Measurements from ENCODE around the gene TSC1.
A peak's percentile ranks its signal among the peaks of the same experiment; 100 is the strongest.
"Not testable (repeated sequence)": the region's sequence is repeated elsewhere in the genome, so short reads cannot be mapped to it uniquely, and the experiment has no call there.

Gene TSC1
- total RNA-seq = 65.6 to 116 reads per million in 2 donors

GRCh38 chr9:132944294-132945185, at the start of gene TSC1:
TSC1 (minus strand) TSS chr9:132944616; CDS start chr9:132928872, 15,744 bp downstream.
- DNase-seq = peak; percentile 99

DNA sequence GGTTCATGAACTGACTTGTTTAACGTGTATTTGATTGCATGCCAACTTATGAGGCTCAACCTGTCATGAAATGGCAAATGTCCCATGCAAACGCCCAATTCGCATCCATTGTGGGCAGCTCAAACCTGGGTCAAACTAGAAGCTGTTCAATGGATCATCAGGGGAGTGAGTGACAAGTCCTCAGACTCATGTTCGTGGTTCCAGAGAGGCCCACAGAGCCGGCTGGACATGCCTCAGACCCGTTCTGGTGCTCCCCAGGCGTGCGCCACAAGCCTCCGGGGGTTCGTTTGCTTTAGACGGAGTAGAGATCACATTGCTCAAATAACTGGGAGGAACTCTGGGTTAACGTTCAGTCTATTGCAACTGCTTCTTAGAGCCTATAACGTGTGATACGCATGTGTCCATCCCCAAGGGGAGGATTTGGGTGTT, 49.1 kb upstream of the TSC1 start:
- DNase-seq = no peak

GRCh38 chr9:132991351-132992300, 47.2 kb upstream of the TSC1 start:
- DNase-seq = no peak

- DNase-seq = no peak
Observed at GRCh38 chr9:132990781-132991180, 46.4 kb upstream of the TSC1 start.

- DNase-seq = not testable (repeated sequence)
Observed at GRCh38 chr9:132989998-132990557, 45.7 kb upstream of the TSC1 start.

DNA sequence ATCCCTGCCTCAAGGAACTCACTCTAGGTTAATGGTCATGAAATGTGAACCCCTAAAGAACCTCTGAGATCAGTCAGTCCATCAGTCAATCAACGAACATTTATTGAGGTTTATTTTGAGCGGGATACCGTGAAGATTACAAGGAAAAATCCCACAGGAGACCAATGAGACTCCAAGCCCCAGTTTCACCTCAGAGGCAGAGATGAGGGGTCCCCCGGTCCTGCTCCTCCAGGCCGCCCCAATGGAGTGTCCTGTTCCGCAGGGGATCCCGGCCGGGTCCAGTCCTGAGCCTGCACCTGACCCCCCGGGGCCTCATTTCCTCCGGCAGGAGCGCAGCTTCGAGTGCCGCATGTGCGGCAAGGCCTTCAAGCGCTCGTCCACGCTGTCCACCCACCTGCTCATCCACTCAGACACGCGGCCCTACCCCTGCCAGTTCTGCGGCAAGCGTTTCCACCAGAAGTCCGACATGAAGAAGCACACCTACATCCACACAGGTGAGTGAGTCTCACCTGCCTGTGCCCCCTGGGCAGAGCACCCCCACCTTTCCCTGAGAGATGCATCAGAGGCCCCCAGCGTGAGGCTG, 45.1 kb upstream of the TSC1 start:
- DNase-seq = no peak

DNA sequence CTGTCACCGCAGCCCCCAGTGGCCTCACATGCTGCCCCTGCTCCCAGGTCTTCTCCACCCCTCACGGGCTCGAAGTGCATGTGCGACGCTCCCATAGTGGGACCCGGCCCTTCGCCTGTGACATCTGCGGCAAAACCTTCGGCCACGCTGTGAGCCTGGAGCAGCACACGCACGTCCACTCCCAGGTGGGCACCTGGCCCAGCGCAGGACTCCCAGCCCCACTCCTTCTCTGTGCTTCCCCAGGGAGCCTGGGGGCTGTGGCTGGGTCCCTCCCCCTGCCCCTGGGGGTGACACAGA, 44.5 kb upstream of the TSC1 start:
- DNase-seq = no peak

- no peak for DNase-seq
Observed at GRCh38 chr9:132988244-132989013, 44.0 kb upstream of the TSC1 start.

GRCh38 chr9:132986640-132987620, 42.5 kb upstream of the TSC1 start:
- DNase-seq = no peak

GRCh38 chr9:132986114-132986513, 41.7 kb upstream of the TSC1 start:
- no peak for DNase-seq

DNA sequence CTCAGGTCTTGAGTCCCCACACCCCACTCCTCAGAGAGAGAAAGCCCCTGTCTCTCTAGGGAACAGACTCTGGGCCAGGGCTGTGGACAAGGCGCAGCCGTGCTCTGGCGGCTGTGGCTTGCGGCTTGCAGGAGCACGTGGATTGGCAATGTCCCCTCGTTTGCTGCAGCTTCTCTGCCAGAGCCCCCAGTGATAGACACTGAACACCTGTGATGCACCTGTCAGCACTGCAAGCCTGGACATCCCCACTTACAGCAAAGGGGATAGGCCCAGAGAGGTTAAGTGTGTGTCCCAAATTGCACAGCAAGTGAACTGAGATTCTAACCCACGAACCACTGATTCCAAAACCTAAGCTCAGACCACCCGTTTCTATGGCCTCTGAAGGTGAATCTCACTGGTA, 41.1 kb upstream of the TSC1 start:
- DNase-seq = no peak

DNA sequence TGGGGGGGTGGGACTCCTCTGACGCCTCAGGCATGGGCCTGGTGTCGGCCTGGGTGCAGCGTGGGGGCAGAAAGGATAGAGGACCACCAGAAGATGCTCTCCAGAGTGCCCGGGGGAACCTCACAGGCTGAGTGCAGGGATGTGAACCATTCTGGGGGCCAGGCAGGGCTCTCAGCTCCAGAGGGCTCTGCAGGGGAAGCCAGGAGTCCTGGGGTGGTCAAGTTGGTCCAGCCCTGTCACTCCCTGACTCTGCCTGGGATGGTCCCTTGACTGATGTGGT, 40.6 kb upstream of the TSC1 start:
- DNase-seq = no peak

GRCh38 chr9:132984202-132985070, 40.0 kb upstream of the TSC1 start:
- DNase-seq = no peak

DNA sequence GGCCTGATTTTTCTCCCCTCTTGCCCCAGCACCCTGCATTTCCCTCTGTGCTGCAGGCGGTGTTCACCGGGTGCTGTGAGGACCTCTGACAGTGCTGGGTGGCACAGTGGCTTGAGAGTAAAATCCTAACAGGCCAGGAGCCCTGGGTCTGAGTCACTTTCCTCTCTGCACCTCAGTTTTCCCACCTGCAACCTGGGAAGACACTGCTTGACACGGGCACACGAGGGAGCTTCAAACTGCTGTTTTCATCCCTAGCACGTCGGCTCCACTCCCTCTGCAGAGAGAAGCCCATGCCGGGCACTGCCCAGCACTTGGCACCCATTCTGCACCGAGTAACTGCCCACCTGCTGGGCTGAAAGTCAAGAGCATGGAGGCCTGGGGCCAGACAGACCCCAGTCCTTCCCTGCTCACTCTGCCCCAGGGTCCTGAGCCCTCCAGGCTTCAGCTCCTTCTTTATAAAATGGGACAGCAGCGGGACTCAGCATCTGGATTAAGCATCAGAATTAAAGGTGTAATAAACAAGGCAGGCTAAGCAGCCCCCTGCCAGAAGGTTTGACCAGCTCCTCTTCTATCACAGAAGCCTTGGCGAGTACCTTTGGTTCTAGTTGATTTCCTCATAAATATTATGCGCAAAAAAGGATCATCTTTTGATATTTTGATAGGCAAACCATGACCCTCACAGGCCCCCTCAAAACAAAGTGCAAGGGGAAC, 39.2 kb upstream of the TSC1 start:
- DNase-seq = no peak

- no peak for DNase-seq
Observed at GRCh38 chr9:132982458-132982857, 38.0 kb upstream of the TSC1 start.

GRCh38 chr9:132980157-132980556, 35.7 kb upstream of the TSC1 start:
- no peak for DNase-seq

DNA sequence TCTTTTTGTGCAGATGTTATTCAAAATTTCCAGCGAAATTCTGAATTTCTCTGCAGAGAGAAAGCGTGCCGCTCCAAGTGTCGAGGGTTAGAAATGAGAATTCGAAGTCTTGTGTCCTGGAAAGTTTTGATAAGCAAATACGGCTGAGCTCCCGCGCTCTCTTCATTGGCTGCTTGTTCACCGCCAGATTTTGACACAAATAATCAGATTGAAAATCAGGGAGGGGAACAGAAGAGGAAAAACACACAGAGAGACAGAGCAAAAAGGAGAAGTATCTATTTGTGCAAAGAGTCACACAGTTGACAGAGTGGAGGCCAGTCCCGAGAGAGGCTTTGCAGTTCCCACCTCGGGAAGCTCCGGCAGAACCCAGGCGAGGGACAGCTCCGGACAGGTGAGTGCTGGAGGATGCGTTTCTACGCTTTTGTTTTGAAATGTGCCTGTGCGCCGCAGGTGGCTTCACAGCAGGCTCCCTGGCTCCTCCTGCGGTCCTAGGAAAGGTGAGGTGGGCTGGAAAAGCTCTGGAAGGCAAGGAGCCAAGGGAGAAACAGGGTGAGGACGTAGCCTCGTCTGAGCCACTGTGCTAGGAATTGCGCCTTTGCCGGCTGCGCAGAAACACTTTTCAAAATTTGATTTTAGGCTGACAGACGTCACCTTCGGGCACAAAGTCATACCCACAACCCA, 34.2 kb upstream of the TSC1 start, which contains the start of gene GFI1B:
TSS of gene GFI1B (plus strand) at position 244 of the 681 bp plus-strand sequence. CDS start 7,985 bp downstream, outside the sequence.
- no peak for DNase-seq

DNA sequence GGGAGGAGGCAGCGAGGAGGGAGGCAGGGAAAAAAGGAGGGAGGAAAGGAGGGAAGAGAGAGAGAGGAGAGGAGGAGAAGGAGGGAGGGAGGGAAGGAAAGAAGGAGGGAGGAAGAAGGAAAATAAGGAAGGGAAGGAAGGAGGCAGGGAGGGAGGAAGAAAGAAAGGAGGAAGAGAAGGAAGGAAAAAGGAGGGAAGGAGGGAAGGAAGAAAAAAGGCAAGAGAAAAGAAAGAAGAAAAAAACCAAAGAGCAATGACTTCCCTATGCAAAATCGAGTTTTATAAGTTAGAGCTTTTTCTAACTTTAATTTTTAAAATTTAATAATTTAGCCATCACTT, 33.7 kb upstream of the TSC1 start:
- DNase-seq = no peak

DNA sequence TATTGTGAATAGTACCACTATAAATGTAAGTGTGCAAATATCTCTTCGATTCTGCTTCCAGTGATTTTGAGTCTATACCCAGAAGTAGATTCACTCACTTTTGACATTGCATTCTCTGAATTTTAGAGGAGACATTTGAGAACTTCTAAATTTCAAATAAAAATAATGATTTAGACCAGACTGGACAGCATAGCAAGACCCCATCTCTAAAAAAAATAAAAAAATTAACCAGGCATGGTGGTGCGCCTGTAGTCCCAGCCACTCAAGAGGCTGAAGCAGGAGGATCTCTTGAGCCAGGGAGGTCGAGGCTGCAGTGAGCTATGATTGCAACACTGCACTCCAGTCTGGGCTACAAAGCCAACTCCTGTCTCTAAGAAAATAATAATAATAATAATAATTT, 32.2 kb upstream of the TSC1 start:
- no peak for DNase-seq

Data from T-helper 9 cell (primary cell).